NCI-H2107 treated with DMSO at 0.1 percent for 48 hours (cell line): ENCODE data around the gene SLC9C2.
"Not testable (repeated sequence)": the region's sequence is repeated elsewhere in the genome, so short reads cannot be mapped to it uniquely, and the experiment has no call there.

Experiments used
- DNase-seq: peaks from one replicate; lab custom pipeline; 2025; ENCODE audit not compliant: unreplicated experiment; lab: John Stamatoyannopoulos, UW

SLC9C2 gene

DNA sequence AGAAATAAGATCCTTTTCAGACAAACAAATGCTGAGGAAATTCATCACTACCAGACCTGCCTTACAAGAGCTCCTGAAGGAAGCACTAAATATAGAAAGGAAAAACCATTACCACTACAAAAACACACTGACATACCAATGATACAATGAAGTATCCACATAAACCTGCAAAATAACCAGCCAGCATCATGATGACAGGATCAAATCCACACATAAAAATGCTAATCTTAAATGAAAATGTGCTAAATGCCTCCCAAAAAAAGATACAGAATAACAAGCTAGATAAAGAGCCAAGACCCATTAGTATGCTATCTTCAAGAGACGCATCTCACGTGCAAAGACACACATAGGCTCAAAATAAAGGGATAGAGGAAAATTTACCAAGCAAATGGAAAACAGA, 140.2 kb downstream of the SLC9C2 start:
- DNase-seq, result not testable (repeated sequence)

DNA sequence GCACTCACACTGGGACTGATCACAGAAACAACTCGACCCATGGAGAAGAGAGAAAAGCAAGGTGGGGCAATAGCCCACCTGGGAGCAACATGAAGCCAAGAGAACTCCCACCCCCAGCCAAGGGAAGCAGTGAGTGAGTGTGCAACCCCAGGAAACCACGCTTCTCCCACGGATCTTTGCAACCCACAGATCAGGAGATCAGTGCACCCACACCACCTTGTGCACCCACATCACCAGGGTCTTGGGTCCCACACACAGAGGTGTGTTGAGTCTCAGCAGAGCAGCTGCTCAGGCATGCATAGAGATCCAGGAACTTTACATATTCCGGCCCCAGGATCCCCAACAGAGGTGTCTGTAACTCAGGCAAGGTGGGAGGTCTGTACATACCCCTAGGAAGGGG, 143.0 kb downstream of the SLC9C2 start:
- no peak for DNase-seq

DNA sequence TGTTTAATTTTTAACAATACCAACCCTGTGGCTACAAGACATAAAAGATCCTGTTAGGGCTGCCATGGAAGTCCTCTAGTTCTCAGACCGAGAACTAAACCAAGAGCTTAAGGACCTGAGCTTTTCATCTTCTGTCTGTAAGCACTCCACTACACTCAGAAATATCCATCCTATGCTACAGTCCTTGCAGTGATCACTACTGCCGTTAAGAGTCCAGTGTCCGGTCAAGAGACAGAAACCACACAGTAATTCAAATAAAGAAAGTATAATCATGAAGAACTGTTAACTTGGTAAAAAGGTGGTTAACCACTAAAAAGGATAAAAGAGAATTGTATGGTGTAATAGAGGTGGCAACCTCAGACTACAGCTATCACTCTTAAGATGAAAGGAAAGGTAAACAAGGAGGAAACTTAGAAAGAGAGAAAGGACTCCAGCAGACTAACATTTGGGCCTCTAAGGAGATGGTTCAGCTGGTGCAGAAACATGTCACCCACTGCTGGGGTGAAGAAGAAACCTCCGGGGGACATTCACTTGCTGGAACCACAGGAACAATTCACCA, 147.8 kb downstream of the SLC9C2 start:
- DNase-seq, result no peak

DNA sequence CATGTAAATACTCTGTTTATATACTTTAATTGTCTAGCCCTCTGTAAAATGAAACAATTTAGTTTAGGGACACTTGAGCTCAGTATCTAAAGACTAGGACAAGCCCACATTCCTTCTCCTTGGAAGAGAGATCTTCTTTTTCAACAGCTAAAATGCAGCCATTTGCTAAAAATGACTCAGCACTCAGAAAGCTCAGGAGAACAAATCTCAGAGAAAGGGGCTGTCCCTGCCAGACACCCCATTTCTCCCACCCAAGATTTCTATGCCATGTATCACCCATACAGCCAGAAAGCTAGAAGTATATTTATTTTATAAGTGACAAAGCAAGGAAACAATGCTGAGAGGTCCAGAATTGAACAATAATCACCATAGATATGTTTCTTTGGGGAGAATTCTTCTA, 148.9 kb downstream of the SLC9C2 start:
- no peak for DNase-seq

DNA sequence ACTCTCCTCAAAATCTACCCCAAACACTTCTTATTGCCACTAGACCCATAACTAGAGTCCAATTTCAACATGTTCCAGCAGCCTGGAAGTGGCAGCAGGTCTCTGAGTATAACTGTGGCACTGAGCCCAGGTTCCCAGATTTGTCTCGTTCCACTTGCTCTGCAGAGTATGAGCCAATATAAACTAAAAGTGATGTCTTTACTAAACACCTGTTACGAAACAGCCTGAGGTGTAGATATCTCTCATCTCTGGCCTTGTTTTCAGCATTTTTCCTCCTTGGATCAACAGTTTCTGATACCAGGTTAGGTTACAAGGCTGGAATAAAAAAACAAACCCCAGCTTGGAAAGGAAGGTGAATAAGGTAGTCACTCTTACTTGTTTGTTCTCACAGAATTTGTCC, 150.9 kb downstream of the SLC9C2 start:
- DNase-seq, result no peak
